GM12872 (cell line): Measurements from ENCODE around the gene KCNMA1.

Experiments used
- CTCF ChIP-seq: IDR thresholded peaks from 3 replicates; pipeline ENCODE4 v1.5.1; 2011; ENCODE audit warnings: low read depth, mild to moderate bottlenecking, low read length, moderate library complexity; ENCODE audit not compliant: insufficient read depth

KCNMA1 gene

GRCh38 chr10:77635402-77636227, 2.0 kb downstream of the KCNMA1 start:
- no peak for TF ChIP-seq CTCF

- TF ChIP-seq CTCF: no peak
Measured at GRCh38 chr10:77634939-77635338, 2.7 kb downstream of the KCNMA1 start.

GRCh38 chr10:77633376-77633775, 4.2 kb downstream of the KCNMA1 start:
- no peak for TF ChIP-seq CTCF

- TF ChIP-seq CTCF: no peak
Measured at GRCh38 chr10:77631241-77631640, 6.4 kb downstream of the KCNMA1 start.

- no peak for TF ChIP-seq CTCF
Measured at GRCh38 chr10:77630507-77630848, 7.1 kb downstream of the KCNMA1 start.

GRCh38 chr10:77629775-77630506, 7.7 kb downstream of the KCNMA1 start:
- no peak for TF ChIP-seq CTCF

GRCh38 chr10:77628906-77629730, 8.5 kb downstream of the KCNMA1 start:
- TF ChIP-seq CTCF: no peak
